ENCODE results near the gene SNAP47.

DNA sequence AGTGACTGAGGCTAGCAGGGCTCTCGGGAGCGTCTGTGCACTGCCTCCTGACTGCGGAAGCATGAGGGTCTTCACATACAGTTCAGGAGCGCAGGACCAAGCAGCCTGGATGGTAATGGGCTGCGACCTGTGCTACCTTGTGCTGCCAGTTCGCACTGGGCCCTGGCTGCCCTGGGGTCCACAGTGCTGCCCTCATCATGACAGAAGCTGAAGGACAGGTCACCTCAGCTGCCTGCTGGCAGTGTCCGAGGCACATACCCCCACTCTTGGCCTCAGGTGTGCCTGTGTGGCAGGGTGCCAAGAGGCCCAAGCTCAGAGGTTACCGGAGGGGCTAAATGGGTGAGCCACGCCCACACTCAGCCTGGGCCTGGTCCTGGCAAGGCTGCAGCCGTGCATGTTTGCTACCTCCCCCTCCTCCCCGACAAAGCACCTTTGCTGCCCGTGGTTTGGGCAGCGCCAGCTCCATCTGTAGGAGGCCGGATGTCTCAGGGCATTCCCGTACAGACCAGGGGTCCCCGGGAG lies 4.5 kb upstream of the SNAP47 start:
- TF ChIP-seq, protein P1, sequence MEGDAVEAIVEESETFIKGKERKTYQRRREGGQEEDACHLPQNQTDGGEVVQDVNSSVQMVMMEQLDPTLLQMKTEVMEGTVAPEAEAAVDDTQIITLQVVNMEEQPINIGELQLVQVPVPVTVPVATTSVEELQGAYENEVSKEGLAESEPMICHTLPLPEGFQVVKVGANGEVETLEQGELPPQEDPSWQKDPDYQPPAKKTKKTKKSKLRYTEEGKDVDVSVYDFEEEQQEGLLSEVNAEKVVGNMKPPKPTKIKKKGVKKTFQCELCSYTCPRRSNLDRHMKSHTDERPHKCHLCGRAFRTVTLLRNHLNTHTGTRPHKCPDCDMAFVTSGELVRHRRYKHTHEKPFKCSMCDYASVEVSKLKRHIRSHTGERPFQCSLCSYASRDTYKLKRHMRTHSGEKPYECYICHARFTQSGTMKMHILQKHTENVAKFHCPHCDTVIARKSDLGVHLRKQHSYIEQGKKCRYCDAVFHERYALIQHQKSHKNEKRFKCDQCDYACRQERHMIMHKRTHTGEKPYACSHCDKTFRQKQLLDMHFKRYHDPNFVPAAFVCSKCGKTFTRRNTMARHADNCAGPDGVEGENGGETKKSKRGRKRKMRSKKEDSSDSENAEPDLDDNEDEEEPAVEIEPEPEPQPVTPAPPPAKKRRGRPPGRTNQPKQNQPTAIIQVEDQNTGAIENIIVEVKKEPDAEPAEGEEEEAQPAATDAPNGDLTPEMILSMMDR (IDR thresholded peaks at IDR 0.05; ENCODE audit: low read depth, low read length, poor library complexity, severe bottlenecking) = peak; percentile 24
- TF ChIP-seq EZH2phosphoT487 (IDR thresholded peaks at IDR 0.05; ENCODE audit: borderline replicate concordance, low read length) = no peak
